CD4-positive, alpha-beta T cell treated with Interleukin-15 for 4 hours (primary cell): ENCODE measurements around the gene STRN.
"Not testable (repeated sequence)": the region's sequence is repeated elsewhere in the genome, so short reads cannot be mapped to it uniquely, and the experiment has no call there.

Experiments
- DNase-seq: peaks from one replicate; pipeline ENCODE4 v3.0.0-alpha.2; 2020; ENCODE audit warnings: low spot score

STRN gene

GRCh38 chr2:36839976-36840617, 126.2 kb downstream of the STRN start:
- DNase-seq, result no peak

GRCh38 chr2:36834731-36835524, 131.4 kb downstream of the STRN start:
- no peak for DNase-seq

- DNase-seq, result no peak
These were observed 132.1 kb downstream of the STRN start for GRCh38 chr2:36834203-36834602.

- no peak for DNase-seq
These were observed 135.2 kb downstream of the STRN start for GRCh38 chr2:36831185-36831584.

- not testable (repeated sequence) for DNase-seq
These were observed 141.7 kb downstream of the STRN start for GRCh38 chr2:36824683-36825082.

- DNase-seq, result no peak
These were observed 142.1 kb downstream of the STRN start for GRCh38 chr2:36824273-36824672.

- DNase-seq, result no peak
These were observed 142.5 kb downstream of the STRN start for GRCh38 chr2:36823862-36824261.

GRCh38 chr2:36820942-36821605, 145.3 kb downstream of the STRN start:
- DNase-seq, result no peak

GRCh38 chr2:36819095-36819711, 147.1 kb downstream of the STRN start:
- DNase-seq, result no peak

- DNase-seq, result no peak
These were observed 147.8 kb downstream of the STRN start for GRCh38 chr2:36818542-36818941.

- DNase-seq, result no peak
These were observed 154.1 kb downstream of the STRN start for GRCh38 chr2:36812196-36812595.

GRCh38 chr2:36811071-36811470, 155.3 kb downstream of the STRN start:
- no peak for DNase-seq

- no peak for DNase-seq
These were observed 157.3 kb downstream of the STRN start for GRCh38 chr2:36809069-36809445.

- no peak for DNase-seq
These were observed 157.8 kb downstream of the STRN start for GRCh38 chr2:36808386-36809068.

GRCh38 chr2:36807223-36807886, 159.0 kb downstream of the STRN start:
- DNase-seq, result no peak

- DNase-seq, result no peak
These were observed 160.6 kb downstream of the STRN start for GRCh38 chr2:36805635-36806224.

- DNase-seq, result no peak
These were observed 163.4 kb downstream of the STRN start for GRCh38 chr2:36802952-36803351.

GRCh38 chr2:36801088-36801487, 165.2 kb downstream of the STRN start:
- DNase-seq, result no peak

GRCh38 chr2:36800381-36800780, 166.0 kb downstream of the STRN start:
- DNase-seq, result peak; percentile 36

GRCh38 chr2:36798724-36799123, 167.6 kb downstream of the STRN start:
- no peak for DNase-seq
